Effector CD4-positive, alpha-beta T cell (primary cell): ENCODE data around the gene GFPT2.
"Not testable (repeated sequence)": the region's sequence is repeated elsewhere in the genome, so short reads cannot be mapped to it uniquely, and the experiment has no call there.

Experiments
- DNase-seq: peaks from one replicate; pipeline ENCODE4 v3.0.0-alpha.2; 2020

GFPT2 gene

GRCh38 chr5:180303226-180304015, 49.7 kb downstream of the GFPT2 start:
- no peak for DNase-seq

GRCh38 chr5:180302256-180302655, 50.9 kb downstream of the GFPT2 start:
- no peak for DNase-seq

DNA sequence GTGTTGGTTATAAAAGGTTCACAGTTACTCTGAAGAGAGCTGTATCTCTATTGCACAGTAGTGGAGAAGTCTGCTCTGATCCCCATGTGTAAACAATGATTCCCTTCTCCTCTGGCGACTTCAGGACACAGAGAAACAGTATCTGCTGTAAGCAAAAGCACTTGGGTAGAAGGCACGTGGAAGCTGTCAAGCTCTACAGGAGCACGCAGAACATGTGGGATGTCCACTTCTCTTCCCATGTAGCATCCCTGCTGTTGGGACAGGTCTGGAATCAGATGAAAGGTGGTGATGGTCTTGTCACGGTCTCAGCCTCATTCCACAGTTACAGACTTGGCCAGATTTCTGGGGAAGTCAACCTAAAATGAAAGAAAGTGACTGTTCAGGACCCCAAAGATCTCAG, 51.9 kb downstream of the GFPT2 start:
- DNase-seq = no peak

GRCh38 chr5:180299526-180299925, 53.6 kb downstream of the GFPT2 start:
- no peak for DNase-seq

- not testable (repeated sequence) for DNase-seq
Measured at GRCh38 chr5:180299014-180299413, 54.1 kb downstream of the GFPT2 start.

DNA sequence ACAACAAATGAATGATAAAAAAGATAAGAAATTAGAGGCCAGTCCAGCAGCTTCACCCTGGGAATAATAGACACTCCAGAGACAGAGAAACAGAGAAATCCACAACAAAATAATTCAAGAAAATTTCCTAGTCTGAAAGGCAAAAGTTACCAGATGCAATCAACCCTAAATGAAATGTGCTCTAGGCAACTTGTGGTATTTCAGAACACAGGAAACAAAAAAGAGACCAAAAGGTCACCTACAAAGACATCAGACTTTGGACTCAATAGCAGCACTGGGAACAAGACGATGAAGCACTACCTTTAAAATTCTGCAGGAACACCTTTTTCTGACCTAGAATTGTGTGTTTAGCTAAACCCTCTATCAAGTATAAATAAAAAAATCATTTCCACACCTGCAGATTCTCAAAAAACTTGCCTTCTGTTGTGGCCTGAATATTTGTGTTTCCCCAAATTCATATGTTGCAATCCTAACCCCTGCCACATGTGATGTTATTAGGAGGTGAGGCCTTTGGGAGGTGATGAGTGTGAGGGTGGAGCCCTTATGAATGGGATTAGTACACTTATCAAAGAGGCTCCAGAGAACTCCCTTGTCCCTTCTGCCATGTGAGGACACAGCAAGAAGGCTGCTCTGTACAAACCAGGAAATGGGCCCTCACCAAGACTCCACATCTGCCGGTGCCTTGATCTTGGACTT, 55.4 kb downstream of the GFPT2 start:
- DNase-seq = no peak

- DNase-seq = no peak
Measured at GRCh38 chr5:180296771-180297170, 56.4 kb downstream of the GFPT2 start.

DNA sequence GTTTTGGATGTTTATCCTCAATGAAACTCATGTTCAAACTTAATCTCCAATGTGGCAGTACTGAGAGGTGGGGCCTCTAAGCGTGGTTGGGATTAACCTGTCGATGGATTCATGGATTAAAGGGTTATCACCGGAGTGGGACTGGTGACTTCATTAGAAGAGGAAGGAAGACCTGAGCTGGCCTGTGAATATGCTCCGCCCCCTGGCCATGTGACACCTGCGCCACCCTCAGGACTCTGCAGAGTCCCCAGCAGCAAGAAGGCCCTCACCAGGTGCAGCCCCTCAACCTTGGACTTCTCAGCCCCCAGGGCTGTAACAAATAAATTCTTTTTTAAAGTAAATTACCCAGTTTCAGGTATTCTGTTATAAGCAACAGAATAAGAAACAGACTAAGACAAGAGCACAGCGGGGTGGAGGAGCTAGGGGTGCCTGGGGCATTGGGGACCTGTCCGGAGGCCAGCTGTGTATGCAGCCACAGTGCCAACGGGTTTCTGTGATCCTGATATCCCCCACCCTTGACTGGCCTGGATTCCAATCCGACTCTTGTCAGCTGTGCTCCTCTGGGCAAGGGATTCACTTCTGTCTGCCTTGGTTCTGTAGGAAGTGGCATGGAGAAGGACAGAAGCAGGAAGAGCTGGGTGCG, 58.1 kb downstream of the GFPT2 start:
- no peak for DNase-seq

- no peak for DNase-seq
Measured at GRCh38 chr5:180294411-180294810, 58.7 kb downstream of the GFPT2 start.

DNA sequence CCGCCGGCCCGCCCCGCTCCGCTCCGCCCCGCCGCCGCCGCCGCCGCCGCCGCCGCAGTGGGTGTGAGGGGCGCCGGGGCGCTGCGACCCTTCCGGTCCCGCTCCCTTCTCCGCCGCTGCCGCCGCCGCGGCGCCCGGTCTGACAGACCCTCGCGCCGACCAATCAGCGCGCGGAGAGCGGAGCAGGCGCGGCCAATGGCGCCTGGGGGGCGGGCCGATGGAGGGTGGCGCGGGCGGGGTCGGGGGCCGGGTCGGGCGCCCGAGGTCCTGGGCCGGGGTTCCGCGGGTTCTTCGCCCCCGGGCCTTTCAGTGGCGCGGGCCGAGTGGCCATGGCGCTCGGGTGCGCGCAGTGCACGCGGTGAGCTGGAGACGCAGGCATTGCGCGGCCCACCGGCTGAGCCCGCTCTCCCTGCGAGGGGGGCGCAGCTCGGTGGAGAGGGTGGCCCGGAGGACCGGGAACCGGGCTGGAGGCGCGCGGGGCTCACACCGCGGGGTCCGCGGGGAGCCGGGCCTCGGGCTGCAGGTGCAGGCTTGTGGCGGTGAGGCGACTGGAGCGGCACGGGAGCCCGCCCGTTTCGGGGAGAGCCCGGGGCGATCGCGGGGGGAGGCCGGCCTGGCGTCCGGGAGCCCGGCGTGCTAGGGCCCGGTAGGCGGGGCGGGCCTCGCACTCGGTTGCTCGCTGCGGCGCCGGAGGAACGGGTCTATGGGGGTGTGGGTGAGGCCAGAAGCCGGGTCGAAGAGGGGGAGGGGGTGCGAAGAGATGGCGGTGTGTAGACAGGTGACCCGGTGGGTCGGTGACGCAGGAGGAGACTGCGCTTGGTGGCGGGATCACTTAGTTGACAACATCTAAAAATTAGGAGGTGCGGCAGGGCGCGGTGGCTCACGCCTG, 60.9 kb downstream of the GFPT2 start, which contains the start of gene MAPK9:
MAPK9 (minus strand) TSS at position 141 of the 889 bp plus-strand sequence. CDS start 11,522 bp downstream, outside the sequence.
- peak; percentile 80 for DNase-seq

DNA sequence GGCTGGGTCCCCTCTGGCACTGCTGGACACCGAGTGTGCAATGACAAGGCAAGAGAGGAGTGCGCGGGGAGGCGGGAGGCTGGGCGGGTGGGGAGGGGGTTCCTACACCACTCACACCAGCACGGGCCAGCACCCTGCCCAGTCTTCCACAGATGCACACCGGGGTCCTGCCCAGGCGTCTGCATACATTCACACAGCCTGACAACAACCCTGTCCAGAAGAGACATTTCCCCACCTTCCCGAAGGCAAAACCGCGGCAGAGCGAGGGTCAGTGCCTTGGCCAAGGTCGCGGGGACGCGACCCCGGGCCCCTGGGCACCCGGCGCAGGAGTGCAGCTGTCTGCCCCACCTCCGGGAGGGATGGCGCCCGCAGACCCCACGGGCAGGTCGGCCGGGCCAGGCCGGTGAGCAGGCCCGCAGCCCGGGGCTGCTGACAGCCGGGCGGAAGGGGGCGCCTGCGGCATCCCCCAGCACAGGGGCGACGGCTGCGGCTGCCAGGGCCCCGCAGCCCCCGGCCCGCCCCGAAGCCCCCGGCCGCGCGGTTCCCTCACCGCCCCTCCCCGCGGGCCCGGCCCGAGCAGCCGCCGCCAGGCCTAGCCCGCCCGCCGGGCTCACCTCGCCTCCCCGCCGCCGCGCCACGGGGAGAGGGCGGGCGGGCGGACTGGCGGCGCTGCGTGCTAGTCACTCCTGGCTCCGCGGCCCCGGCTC, 61.7 kb downstream of the GFPT2 start:
- DNase-seq = no peak

- no peak for DNase-seq
Measured at GRCh38 chr5:180290568-180291233, 62.4 kb downstream of the GFPT2 start.

- DNase-seq = no peak
Measured at GRCh38 chr5:180289966-180290365, 63.2 kb downstream of the GFPT2 start.

DNA sequence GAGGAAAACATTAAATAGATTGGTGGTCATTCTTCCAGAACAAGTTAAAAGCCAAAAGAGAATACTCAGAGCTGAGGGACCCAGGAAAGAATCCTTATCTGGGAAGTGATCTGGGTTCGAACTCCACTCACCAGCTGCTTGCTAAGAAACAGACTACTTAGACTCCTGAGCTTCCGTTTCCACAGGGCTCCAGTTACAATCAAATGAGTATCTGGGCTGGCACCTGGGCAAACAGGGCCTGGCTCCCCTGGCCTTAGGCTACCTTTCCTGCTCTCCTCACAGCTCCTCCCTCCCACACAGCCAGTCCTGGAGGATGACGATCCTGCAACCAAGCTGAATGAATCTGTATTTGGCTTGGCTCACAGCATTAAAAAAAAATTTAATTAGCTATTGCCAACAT, 63.7 kb downstream of the GFPT2 start:
- DNase-seq = no peak

GRCh38 chr5:180287868-180288267, 65.3 kb downstream of the GFPT2 start:
- DNase-seq = no peak

GRCh38 chr5:180287404-180287803, 65.7 kb downstream of the GFPT2 start:
- no peak for DNase-seq

GRCh38 chr5:180284149-180284548, 69.0 kb downstream of the GFPT2 start:
- no peak for DNase-seq

DNA sequence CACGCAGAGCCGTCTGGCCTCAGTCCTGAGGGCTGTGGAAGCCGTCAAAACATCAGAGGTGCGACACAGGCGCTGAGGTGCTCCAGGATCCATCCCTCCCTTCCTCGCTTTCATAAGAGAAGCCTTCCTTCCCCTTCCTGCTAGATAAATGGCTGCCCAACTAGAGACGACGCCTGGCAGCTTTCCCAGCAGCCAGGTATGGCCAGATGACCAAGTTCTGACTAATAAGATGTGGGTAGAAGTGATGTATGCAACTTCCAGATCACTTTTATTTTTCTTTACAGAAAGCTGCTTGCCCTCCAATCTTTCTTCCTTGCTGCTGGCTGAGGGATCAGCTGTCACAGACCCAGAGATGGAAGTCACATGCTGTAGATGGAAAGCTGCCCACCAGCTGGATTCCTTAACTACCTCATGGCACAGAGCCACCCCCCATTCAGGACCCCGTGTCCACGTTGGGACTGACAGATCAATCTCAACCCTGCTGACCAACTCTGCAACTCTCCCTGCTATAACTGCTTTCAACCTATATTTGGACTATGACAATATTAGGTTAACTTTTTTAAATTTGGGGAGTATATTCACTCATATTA, 70.0 kb downstream of the GFPT2 start:
- no peak for DNase-seq

DNA sequence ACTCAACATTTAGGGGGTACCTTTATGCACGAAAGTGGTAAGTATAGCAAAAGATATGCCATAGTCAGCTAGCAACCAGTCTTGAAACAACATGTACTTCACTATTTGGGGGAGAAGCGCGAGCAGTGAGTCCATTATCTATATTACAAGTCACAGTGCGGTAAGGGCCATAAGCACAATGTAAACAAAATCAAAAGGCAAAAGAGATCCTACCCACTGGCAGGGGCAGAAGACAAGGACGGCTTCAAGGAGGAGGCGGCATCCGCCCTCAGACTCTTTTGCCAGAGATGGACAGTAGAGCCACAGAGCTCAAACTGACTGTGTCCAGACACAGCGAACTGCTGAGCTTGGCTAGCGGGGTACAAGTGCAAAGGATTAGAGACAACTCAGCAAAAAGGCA, 70.9 kb downstream of the GFPT2 start:
- no peak for DNase-seq

DNA sequence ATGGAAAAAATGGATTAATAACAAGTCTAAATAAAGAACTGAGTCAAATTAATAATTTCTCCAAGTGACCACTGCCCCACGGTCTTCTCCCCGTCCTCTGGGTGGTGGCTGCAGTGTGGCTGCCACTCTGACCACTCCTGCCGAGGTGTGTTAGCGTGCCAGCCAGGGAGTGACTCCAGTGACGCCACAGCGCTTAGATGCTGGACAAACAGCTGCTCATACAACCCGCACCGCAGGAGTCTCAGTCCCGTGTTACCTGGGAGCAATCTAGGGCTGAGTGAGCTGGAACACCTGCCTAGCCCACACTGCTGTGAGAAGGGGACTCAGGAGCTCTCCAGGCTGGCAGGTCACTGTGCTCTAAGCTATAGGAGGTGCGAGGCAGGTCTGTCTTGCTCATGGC, 71.4 kb downstream of the GFPT2 start:
- no peak for DNase-seq

- no peak for DNase-seq
Measured at GRCh38 chr5:180274695-180275094, 78.4 kb downstream of the GFPT2 start.
